EH (cell line): ENCODE measurements around the gene FADS2.

Source experiments
- DNase-seq: peaks from one replicate; pipeline ENCODE4 v3.0.0-alpha.2; 2015; ENCODE audit warnings: low read depth

Gene FADS2

GRCh38 chr11:61827571-61828378 lies at the start of gene FADS2:
FADS2 (plus strand) TSS chr11:61828300; CDS start chr11:61828391, 91 bp downstream.
- DNase-seq, result peak; percentile 98

GRCh38 chr11:61778357-61778886 lies 49.7 kb upstream of the FADS2 start:
- no peak for DNase-seq

- DNase-seq, result no peak
These were observed 49.0 kb upstream of the FADS2 start for GRCh38 chr11:61778920-61779650.

- DNase-seq, result no peak
These were observed 48.2 kb upstream of the FADS2 start for GRCh38 chr11:61779666-61780525.

GRCh38 chr11:61780581-61781162 lies 47.4 kb upstream of the FADS2 start:
- DNase-seq, result no peak

- DNase-seq, result no peak
These were observed 46.5 kb upstream of the FADS2 start for GRCh38 chr11:61781585-61781984.

GRCh38 chr11:61782299-61782698 lies 45.8 kb upstream of the FADS2 start:
- DNase-seq, result no peak

- DNase-seq, result peak; percentile 30
These were observed 45.3 kb upstream of the FADS2 start for GRCh38 chr11:61782841-61783240.

GRCh38 chr11:61783717-61784505 lies 44.2 kb upstream of the FADS2 start:
- DNase-seq, result peak; percentile 77

- no peak for DNase-seq
These were observed 43.6 kb upstream of the FADS2 start for GRCh38 chr11:61784506-61784805.

- DNase-seq, result no peak
These were observed 42.2 kb upstream of the FADS2 start for GRCh38 chr11:61785837-61786402.

- DNase-seq, result peak; percentile 64
These were observed 40.1 kb upstream of the FADS2 start for GRCh38 chr11:61787928-61788491.

GRCh38 chr11:61791737-61792309 lies 36.3 kb upstream of the FADS2 start:
- DNase-seq, result peak; percentile 89

- DNase-seq, result peak; percentile 94
These were observed 35.6 kb upstream of the FADS2 start, which contains the start of the genes FEN1 and TMEM258 for GRCh38 chr11:61792310-61793082. FEN1 (plus strand) TSS chr11:61792911; CDS start chr11:61795362, 2,451 bp downstream. TMEM258 (minus strand) TSS chr11:61792599; CDS start chr11:61792558, 41 bp downstream.

- no peak for DNase-seq
These were observed 34.8 kb upstream of the FADS2 start for GRCh38 chr11:61793083-61793828.

GRCh38 chr11:61793829-61794204 lies 34.3 kb upstream of the FADS2 start:
- no peak for DNase-seq

GRCh38 chr11:61794579-61794978 lies 33.5 kb upstream of the FADS2 start:
- no peak for DNase-seq

- DNase-seq, result no peak
These were observed 32.6 kb upstream of the FADS2 start for GRCh38 chr11:61795459-61795858.
